Measurements from ENCODE around the gene EXOC4.

Gene EXOC4

GRCh38 chr7:133314084-133314483, 61.2 kb downstream of the EXOC4 start (continued):
- TF ChIP-seq ZNF488 (tag by site-specific recombination; IDR thresholded peaks at IDR 0.05) (no peak), OSR2 (tag by site-specific recombination; IDR thresholded peaks at IDR 0.05) (no peak), YY2 (tag by site-specific recombination; IDR thresholded peaks at IDR 0.05) (no peak)

GRCh38 chr7:133315332-133316040, 62.6 kb downstream of the EXOC4 start:
- Histone ChIP-seq H3K27ac (ENCODE audit: extremely low read depth, low read depth, low read length) (no peak overlapping the region), H3K4me3 (ENCODE audit: low read depth, low read length) (no peak overlapping the region), H3K9me3 (ENCODE audit: control insufficient read depth, insufficient read depth, low read depth, low read length) (no peaks in the 10 kb centered on the region), H3K36me3 (ENCODE audit: control insufficient read depth in 2 of 2, insufficient read depth in 1 of 2, low read length in 2 of 2) (no peaks in the 10 kb centered on the region; a peak in 1 of 3 replicates), H3K4me1 (ENCODE audit: control insufficient read depth, insufficient read depth, low read length) (no peaks in the 10 kb centered on the region)
- ChIA-PET POLR2A (no interaction called here), CTCF (interaction anchor here (0.7 kb wide), 1 partner anchor 29 kb away, joined by 3 read pairs; no protein-coding TSS in a partner anchor)
- TF ChIP-seq, protein P1, sequence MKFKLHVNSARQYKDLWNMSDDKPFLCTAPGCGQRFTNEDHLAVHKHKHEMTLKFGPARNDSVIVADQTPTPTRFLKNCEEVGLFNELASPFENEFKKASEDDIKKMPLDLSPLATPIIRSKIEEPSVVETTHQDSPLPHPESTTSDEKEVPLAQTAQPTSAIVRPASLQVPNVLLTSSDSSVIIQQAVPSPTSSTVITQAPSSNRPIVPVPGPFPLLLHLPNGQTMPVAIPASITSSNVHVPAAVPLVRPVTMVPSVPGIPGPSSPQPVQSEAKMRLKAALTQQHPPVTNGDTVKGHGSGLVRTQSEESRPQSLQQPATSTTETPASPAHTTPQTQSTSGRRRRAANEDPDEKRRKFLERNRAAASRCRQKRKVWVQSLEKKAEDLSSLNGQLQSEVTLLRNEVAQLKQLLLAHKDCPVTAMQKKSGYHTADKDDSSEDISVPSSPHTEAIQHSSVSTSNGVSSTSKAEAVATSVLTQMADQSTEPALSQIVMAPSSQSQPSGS (tag by site-specific recombination; IDR thresholded peaks at IDR 0.05; ENCODE audit: low read depth): peak; percentile 72; the same call in 1 of the 2 replicates
- TF ChIP-seq ZNF366 (tag by site-specific recombination; conservative IDR thresholded peaks at IDR 0.05): 0 out of 2 replicates have a peak, but pooled peaks have one; percentile 18
- TF ChIP-seq ZNF302 (tag by site-specific recombination; IDR thresholded peaks at IDR 0.05; ENCODE audit: low read depth): no peak

GRCh38 chr7:133319842-133320241, 67.0 kb downstream of the EXOC4 start:
- CTCF ChIA-PET: no interaction called here

DNA sequence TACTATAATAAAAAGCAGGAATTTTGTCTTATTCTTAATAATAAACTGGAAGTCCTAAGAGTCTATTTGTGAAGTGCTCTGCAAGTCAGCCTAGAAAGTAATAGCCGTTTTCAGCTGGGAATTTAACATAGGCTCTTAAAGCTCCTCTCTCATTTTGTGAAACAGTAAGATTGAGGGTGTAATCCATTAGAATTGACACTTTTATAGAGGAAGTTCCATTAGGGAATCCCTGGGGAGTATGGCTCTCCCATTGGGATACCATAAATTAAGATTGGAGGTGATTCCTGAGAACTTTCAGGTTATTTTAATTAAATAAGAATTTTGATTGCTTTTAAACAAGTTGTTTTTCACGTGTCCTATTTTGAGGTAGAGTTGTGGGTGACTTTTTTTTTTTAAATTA, 68.0 kb downstream of the EXOC4 start:
- Histone ChIP-seq H3K9me3 (ENCODE audit: control insufficient read depth, insufficient read depth, low read depth, low read length) (no peaks in the 10 kb centered on the region), H3K27ac (ENCODE audit: extremely low read depth, low read depth, low read length) (no peak overlapping the region), H3K4me1 (ENCODE audit: control insufficient read depth, insufficient read depth, low read length) (no peaks in the 10 kb centered on the region), H3K36me3 (ENCODE audit: control insufficient read depth in 2 of 2, insufficient read depth in 1 of 2, low read length in 2 of 2) (no peaks in the 10 kb centered on the region; a peak in 1 of 3 replicates), H3K4me3 (ENCODE audit: low read depth, low read length) (no peak overlapping the region)
- no peak for TF ChIP-seq ZNF777 (tag by site-specific recombination; IDR thresholded peaks at IDR 0.05; ENCODE audit: borderline replicate concordance)
- TF ChIP-seq HOXA7 (CRISPR knock-in tag; IDR thresholded peaks at IDR 0.05; ENCODE audit: borderline replicate concordance): no peak
- no peak for TF ChIP-seq ZNF239 (tag by site-specific recombination; IDR thresholded peaks at IDR 0.05)
- ChIA-PET POLR2A (no interaction called here), CTCF (no interaction called here)

More at GRCh38 chr7:133319842-133320241, 67.0 kb downstream of the EXOC4 start:
- TF ChIP-seq ZNF561 (tag by site-specific recombination; IDR thresholded peaks at IDR 0.05; ENCODE audit: borderline replicate concordance) (no peak), ZNF548 (tag by site-specific recombination; IDR thresholded peaks at IDR 0.05) (no peak), ZNF624 (tag by site-specific recombination; IDR thresholded peaks at IDR 0.05) (no peak), ZNF558 (tag by site-specific recombination; IDR thresholded peaks at IDR 0.05) (no peak), ZNF214 (tag by site-specific recombination; IDR thresholded peaks at IDR 0.05; ENCODE audit: borderline replicate concordance) (no peak), KLF16 (tag by site-specific recombination; IDR thresholded peaks at IDR 0.05) (no peak), WT1 (tag by site-specific recombination; IDR thresholded peaks at IDR 0.05) (no peak)
- Histone ChIP-seq H3K27ac (ENCODE audit: extremely low read depth, low read depth, low read length) (no peak overlapping the region), H3K4me3 (ENCODE audit: low read depth, low read length) (no peak overlapping the region), H3K36me3 (ENCODE audit: control insufficient read depth in 2 of 2, insufficient read depth in 1 of 2, low read length in 2 of 2) (no peaks in the 10 kb centered on the region; a peak in 1 of 3 replicates), H3K9me3 (ENCODE audit: control insufficient read depth, insufficient read depth, low read depth, low read length) (no peaks in the 10 kb centered on the region), H3K4me1 (ENCODE audit: control insufficient read depth, insufficient read depth, low read length) (no peaks in the 10 kb centered on the region)
- POLR2A ChIA-PET: no interaction called here
